SK-N-SH treated with all-trans-retinoic acid at 6 μM for 48 hours (cell line): ENCODE results near the gene STK38L.

Experiments
- OSR1 ChIP-seq: fragments of 250-450 bp; sonication (Bioruptor Pico); IDR thresholded peaks from 2 replicates; pipeline ENCODE4 v1.8.0; 2022; ENCODE audit warnings: moderate library complexity, mild to moderate bottlenecking, inconsistent platforms
- POU6F1 ChIP-seq: fragments of 250-450 bp; sonication (Bioruptor Pico); IDR thresholded peaks from 2 replicates; pipeline ENCODE4 v1.8.0; 2021; ENCODE audit warnings: low read depth, mild to moderate bottlenecking, moderate library complexity, borderline replicate concordance
- RARB ChIP-seq: fragments of 250-450 bp; sonication (Bioruptor Pico); IDR thresholded peaks from 2 replicates; pipeline ENCODE4 v1.8.0; 2021; ENCODE audit warnings: mild to moderate bottlenecking, moderate library complexity

DNA sequence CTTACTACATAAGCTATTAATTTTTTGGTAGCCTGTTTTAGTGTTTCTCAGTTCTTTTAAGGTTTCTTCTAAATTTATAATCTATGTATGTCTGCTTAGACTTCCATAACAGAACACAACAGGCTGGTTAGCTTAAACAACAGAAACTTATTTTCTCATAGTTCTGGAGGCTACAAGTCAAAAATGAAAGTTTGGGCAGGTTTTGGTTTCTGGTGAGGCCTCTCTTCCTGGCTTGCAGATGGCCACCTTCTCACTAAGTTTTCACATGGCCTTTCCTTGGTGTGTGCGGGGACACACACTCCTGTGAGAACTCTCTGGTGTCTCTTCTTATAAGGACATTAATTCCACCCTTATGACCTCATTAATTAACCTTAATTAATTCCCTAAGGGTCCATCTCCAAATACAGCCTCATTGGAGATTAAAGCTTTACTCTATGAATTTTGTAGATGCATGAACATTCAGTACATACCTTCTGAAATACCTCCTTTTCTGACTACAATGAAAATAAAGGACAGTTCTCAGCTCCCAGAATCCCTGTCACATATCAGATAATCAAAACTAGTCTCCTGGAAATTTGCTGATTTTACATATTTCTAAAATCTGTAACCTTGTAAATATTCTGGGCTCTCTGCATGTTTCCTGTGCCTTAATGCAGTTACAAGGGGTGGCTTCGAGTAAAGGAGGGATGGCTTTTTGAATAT is 65.4 kb downstream of the STK38L start:
- TF ChIP-seq OSR1 (CRISPR knock-in tag): no peak
- TF ChIP-seq RARB (CRISPR knock-in tag): no peak
- TF ChIP-seq POU6F1: no peak
